Parathyroid adenoma (tissue), 2 donors: Measurements from ENCODE around the gene MSX1.
"Not testable (repeated sequence)": the region's sequence is repeated elsewhere in the genome, so short reads cannot be mapped to it uniquely, and the experiment has no call there.

Experiments
- H2AFZ ChIP-seq: fragments of 300-600 bp; sonication (generic); one replicate; pipeline ENCODE4 v1.7.0; 2017; ENCODE audit warnings: antibody characterized with exemption, mild to moderate bottlenecking
- H3K27ac ChIP-seq: fragments of 300-600 bp; sonication (generic); one replicate; pipeline ENCODE4 v1.7.0; 2017
- H3K27me3 ChIP-seq: fragments of 300-600 bp; sonication (generic); one replicate; pipeline ENCODE4 v1.7.0; 2017; ENCODE audit warnings: low read length; ENCODE audit not compliant: control insufficient read depth, insufficient read depth
- H3K36me3 ChIP-seq: fragments of 300-600 bp; sonication (generic); one replicate; pipeline ENCODE4 v1.7.0; 2017; ENCODE audit warnings: low read length; ENCODE audit not compliant: control insufficient read depth, insufficient read depth
- H3K4me1 ChIP-seq: fragments of 300-600 bp; sonication (generic); one replicate; pipeline ENCODE4 v1.7.0; 2017; ENCODE audit warnings: control low read depth
- H3K4me2 ChIP-seq: fragments of 300-600 bp; sonication (generic); one replicate; pipeline ENCODE4 v1.7.0; 2017; ENCODE audit warnings: low read length
- H3K4me3 ChIP-seq: fragments of 300-600 bp; sonication (generic); one replicate; pipeline ENCODE4 v1.7.0; 2017; ENCODE audit warnings: low read depth, low read length
- H3K79me2 ChIP-seq: fragments of 300-600 bp; sonication (generic); one replicate; pipeline ENCODE4 v1.7.0; 2017; ENCODE audit warnings: control low read depth
- H3K9ac ChIP-seq: fragments of 300-600 bp; sonication (generic); one replicate; pipeline ENCODE4 v1.7.0; 2017; ENCODE audit warnings: mild to moderate bottlenecking
- H3K9me3 ChIP-seq: fragments of 300-600 bp; sonication (generic); one replicate; pipeline ENCODE4 v1.7.0; 2017; ENCODE audit warnings: low read length; ENCODE audit not compliant: control insufficient read depth
- CTCF ChIP-seq: fragments of 300-600 bp; sonication (generic); IDR thresholded peaks from one replicate; pipeline ENCODE4 v1.7.0; 2017; ENCODE audit warnings: antibody characterized with exemption, mild to moderate bottlenecking
- donor health status: primary hyperparathyroidism.

The MSX1 gene

GRCh38 chr4:4818415-4819212 lies 40.9 kb upstream of the MSX1 start:
- Histone ChIP-seq H3K9ac (no peak overlapping the region), H3K36me3 (no peaks in the 10 kb centered on the region), H3K79me2 (no peaks in the 10 kb centered on the region), H3K4me3 (no peak overlapping the region), H3K27ac (no peak overlapping the region), H3K4me1 (no peaks in the 10 kb centered on the region), H2AFZ (no peak overlapping the region), H3K4me2 (no peak overlapping the region), H3K27me3 (no peaks in the 10 kb centered on the region), H3K9me3 (no peaks in the 10 kb centered on the region)
- no peak for TF ChIP-seq CTCF

- H3K27me3 ChIP-seq = no peaks in the 10 kb centered on the region
- no peaks in the 10 kb centered on the region for H3K79me2 ChIP-seq
- H3K4me3 ChIP-seq = no peak overlapping the region
- no peak overlapping the region for H3K4me2 ChIP-seq
- TF ChIP-seq CTCF = no peak
- no peak overlapping the region for H3K9ac ChIP-seq
- H3K4me1 ChIP-seq = no peaks in the 10 kb centered on the region
- H3K27ac ChIP-seq = no peak overlapping the region
- no peaks in the 10 kb centered on the region for H3K36me3 ChIP-seq
- no peaks in the 10 kb centered on the region for H3K9me3 ChIP-seq
- no peak overlapping the region for H2AFZ ChIP-seq
Measured at GRCh38 chr4:4819213-4819606, 40.3 kb upstream of the MSX1 start.

GRCh38 chr4:4820261-4820660 lies 39.2 kb upstream of the MSX1 start:
- H3K36me3 ChIP-seq = no peaks in the 10 kb centered on the region
- H3K4me1 ChIP-seq = no peaks in the 10 kb centered on the region
- no peak overlapping the region for H3K27ac ChIP-seq
- H3K27me3 ChIP-seq = no peaks in the 10 kb centered on the region
- TF ChIP-seq CTCF = no peak
- no peaks in the 10 kb centered on the region for H3K9me3 ChIP-seq
- H3K4me3 ChIP-seq = no peak overlapping the region
- peak overlapping the region; percentile 33 for H3K4me2 ChIP-seq
- no peaks in the 10 kb centered on the region for H3K79me2 ChIP-seq
- H2AFZ ChIP-seq = peak overlapping the region; percentile 38
- no peak overlapping the region for H3K9ac ChIP-seq

- no peak overlapping the region for H3K27ac ChIP-seq
- no peaks in the 10 kb centered on the region for H3K36me3 ChIP-seq
- H3K4me2 ChIP-seq = no peak overlapping the region
- no peaks in the 10 kb centered on the region for H3K79me2 ChIP-seq
- H3K27me3 ChIP-seq = no peaks in the 10 kb centered on the region
- H3K9ac ChIP-seq = no peak overlapping the region
- peak overlapping the region; percentile 7 for H2AFZ ChIP-seq
- no peaks in the 10 kb centered on the region for H3K4me1 ChIP-seq
- no peak overlapping the region for H3K4me3 ChIP-seq
- no peak for TF ChIP-seq CTCF
- no peaks in the 10 kb centered on the region for H3K9me3 ChIP-seq
Measured at GRCh38 chr4:4820739-4821138, 38.7 kb upstream of the MSX1 start.

GRCh38 chr4:4821577-4821976 lies 37.9 kb upstream of the MSX1 start:
- Histone ChIP-seq H3K36me3 (no peaks in the 10 kb centered on the region), H3K9ac (no peak overlapping the region), H3K9me3 (no peaks in the 10 kb centered on the region), H3K27ac (no peak overlapping the region), H3K4me1 (no peaks in the 10 kb centered on the region), H3K27me3 (no peaks in the 10 kb centered on the region), H3K79me2 (no peaks in the 10 kb centered on the region), H2AFZ (no peak overlapping the region), H3K4me2 (no peak overlapping the region), H3K4me3 (no peak overlapping the region)
- TF ChIP-seq CTCF = no peak

- H3K27me3 ChIP-seq, H3K4me3 ChIP-seq, H3K27ac ChIP-seq, H3K9me3 ChIP-seq, H3K36me3 ChIP-seq, H2AFZ ChIP-seq, H3K4me2 ChIP-seq, H3K79me2 ChIP-seq, H3K4me1 ChIP-seq, H3K9ac ChIP-seq: not testable (repeated sequence)
Measured at GRCh38 chr4:4822286-4822685, 37.2 kb upstream of the MSX1 start.
